H1 (cell line): ENCODE data around the gene CRYBB1. TPM values are rescaled to one million over a fixed set of nuclear protein-coding genes. Genes with fewer than 3 reads are reported as not detected.

ENCODE experiments used
- CTCF ChIA-PET: fragments of 300-600 bp; sonication (Branson Sonifier 250); formaldehyde crosslinking; loops from one replicate; lab custom pipeline; 2021; ENCODE audit not compliant: partially characterized antibody; lab: Charles Lee
- POLR2A ChIA-PET: fragments of 300-600 bp; sonication (Branson Sonifier 250); formaldehyde crosslinking; loops from one replicate; lab custom pipeline; 2021; ENCODE audit warnings: inconsistent platforms; ENCODE audit not compliant: partially characterized antibody; lab: Charles Lee
- DNase-seq, 2 experiments: peaks; one replicate each; pipeline versions ENCODE4 v3.0.0 to v3.0.0-alpha.2; 2010 to 2022; ENCODE audit warnings: low spot score in 2 of 2, low read depth in 1 of 2, mixed read lengths in 1 of 2
- FAIRE-seq: peaks from 2 replicates; lab custom pipeline; 2011; peaks lifted over from hg19 to GRCh38; lab: Jason Lieb, UNC
- H2AFZ ChIP-seq: 2 replicates; pipeline ENCODE4 v1.8.1; 2012; ENCODE audit warnings: low read length, inconsistent platforms
- H2AK5ac ChIP-seq: 2 replicates; pipeline ENCODE4 v1.6.1; 2013; ENCODE audit warnings: low read depth, low read length
- H2BK120ac ChIP-seq: replicated peaks from 2 replicates; pipeline ENCODE3; 2013; ENCODE audit warnings: low read depth, low read length, inconsistent platforms
- H2BK12ac ChIP-seq: 2 replicates; pipeline ENCODE4 v1.6.1; 2013; ENCODE audit warnings: low read depth, low read length
- H2BK15ac ChIP-seq: 2 replicates; pipeline ENCODE4 v1.6.1; 2013; ENCODE audit warnings: low read length
- H2BK20ac ChIP-seq: 2 replicates; pipeline ENCODE4 v1.6.1; 2013; ENCODE audit warnings: low read length
- H2BK5ac ChIP-seq: 2 replicates; pipeline ENCODE4 v1.6.1; 2013; ENCODE audit warnings: low read depth, low read length
- H3K14ac ChIP-seq: 2 replicates; pipeline ENCODE4 v1.6.1; 2013; ENCODE audit warnings: inconsistent platforms; ENCODE audit not compliant: insufficient read length
- H3K18ac ChIP-seq: 2 replicates; pipeline ENCODE4 v1.6.1; 2013; ENCODE audit warnings: low read length; ENCODE audit errors: extremely low read depth
- H3K23ac ChIP-seq: 2 replicates; pipeline ENCODE4 v1.6.1; 2013; ENCODE audit warnings: inconsistent platforms; ENCODE audit not compliant: insufficient read length
- H3K23me2 ChIP-seq: 2 replicates; pipeline ENCODE4 v1.6.1; 2013; ENCODE audit warnings: low read depth, low read length
- H3K27ac ChIP-seq: 2 replicates; pipeline ENCODE4 v1.6.1; 2011; ENCODE audit warnings: low read depth, low read length, inconsistent platforms
- H3K27me3 ChIP-seq, 4 experiments: replicated peaks in 1 of 4; 1 replicate in 1 of 4; 2 replicates in 3 of 4; pipeline versions ENCODE4 v1.6.1 to v1.8.1; 2011 to 2013; ENCODE audit warnings: low read length in 3 of 4, mild to moderate bottlenecking in 3 of 4, inconsistent platforms in 2 of 4, mixed read lengths in 2 of 4, moderate library complexity in 1 of 4; ENCODE audit not compliant: control insufficient read depth in 3 of 4, insufficient read depth in 3 of 4; ENCODE audit errors: extremely low read depth in 1 of 4
- H3K36me3 ChIP-seq, 4 experiments: 2 replicates each; pipeline versions ENCODE4 v1.6.1 to v1.8.1; 2011 to 2013; ENCODE audit warnings: mild to moderate bottlenecking in 4 of 4, low read length in 3 of 4, moderate library complexity in 2 of 4, control low read depth in 1 of 4, inconsistent platforms in 1 of 4; ENCODE audit not compliant: insufficient read depth in 4 of 4, control insufficient read depth in 2 of 4
- H3K4ac ChIP-seq: replicated peaks from 2 replicates; pipeline ENCODE3; 2013; ENCODE audit warnings: low read length, low read depth, mixed read lengths, inconsistent platforms; ENCODE audit not compliant: insufficient read length
- H3K4me1 ChIP-seq, 4 experiments: replicated peaks in 1 of 4; 1 replicate in 1 of 4; 2 replicates in 3 of 4; pipeline versions ENCODE4 v1.6.1 to v1.8.1; 2011 to 2013; ENCODE audit warnings: low read length in 3 of 4, inconsistent platforms in 2 of 4, mixed read lengths in 1 of 4; ENCODE audit not compliant: insufficient read depth in 4 of 4, control insufficient read depth in 3 of 4
- H3K4me2 ChIP-seq, 2 experiments: 2 replicates each; pipeline versions ENCODE4 v1.6.1 to v1.8.1; 2011 to 2013; ENCODE audit warnings: low read depth in 2 of 2, low read length in 2 of 2, control low read depth in 1 of 2, inconsistent platforms in 1 of 2, mild to moderate bottlenecking in 1 of 2; ENCODE audit not compliant: insufficient read depth in 1 of 2
- H3K4me3 ChIP-seq, 4 experiments: fragments of 200-600, 300-600 bp in 1 of 4; sonication (generic), shearing (Covaris generic), sonication (Bioruptor Twin) in 1 of 4; 2 replicates each; pipeline versions ENCODE4 v1.5.1 to v1.8.1; 2011 to 2016; ENCODE audit warnings: low read length in 4 of 4, low read depth in 3 of 4, control low read depth in 2 of 4, inconsistent platforms in 2 of 4, mild to moderate bottlenecking in 2 of 4, mixed read lengths in 1 of 4, moderate library complexity in 1 of 4; ENCODE audit not compliant: insufficient read depth in 2 of 4; ENCODE audit errors: extremely low read depth in 1 of 4
- H3K56ac ChIP-seq: replicated peaks from 2 replicates; pipeline ENCODE3; 2013; ENCODE audit warnings: low read depth, mild to moderate bottlenecking, mixed read lengths, low read length, inconsistent platforms; ENCODE audit not compliant: insufficient read length
- H3K79me1 ChIP-seq: 2 replicates; pipeline ENCODE4 v1.6.1; 2013; ENCODE audit warnings: low read depth, low read length, control low read depth
- H3K79me2 ChIP-seq, 2 experiments: 2 replicates each; pipeline versions ENCODE4 v1.6.1 to v1.8.1; 2012 to 2013; ENCODE audit warnings: low read length in 2 of 2, mild to moderate bottlenecking in 2 of 2, inconsistent platforms in 1 of 2; ENCODE audit not compliant: insufficient read depth in 2 of 2, control insufficient read depth in 1 of 2
- H3K9ac ChIP-seq, 4 experiments: replicated peaks in 1 of 4; 1 replicate in 1 of 4; 2 replicates in 3 of 4; pipeline versions ENCODE4 v1.6.1 to v1.8.1; 2011 to 2013; ENCODE audit warnings: low read depth in 3 of 4, low read length in 3 of 4, control low read depth in 2 of 4, mild to moderate bottlenecking in 2 of 4, moderate library complexity in 2 of 4, inconsistent platforms in 1 of 4; ENCODE audit errors: extremely low read depth in 1 of 4
- H3K9me3 ChIP-seq, 2 experiments: 2 replicates each; pipeline versions ENCODE4 v1.6.1 to v1.8.1; 2012 to 2013; ENCODE audit warnings: mild to moderate bottlenecking in 2 of 2, moderate library complexity in 2 of 2, control low read depth in 1 of 2, inconsistent platforms in 1 of 2, low read depth in 1 of 2, low read length in 1 of 2, mixed read lengths in 1 of 2; ENCODE audit not compliant: insufficient read depth in 2 of 2
- H4K20me1 ChIP-seq, 2 experiments: replicated peaks in 1 of 2; 2 replicates each; pipeline versions ENCODE3 to v1.8.1; 2011 to 2013; ENCODE audit warnings: inconsistent platforms in 2 of 2, low read length in 2 of 2, mild to moderate bottlenecking in 1 of 2; ENCODE audit not compliant: insufficient read depth in 2 of 2, control insufficient read depth in 1 of 2
- H4K5ac ChIP-seq: 2 replicates; pipeline ENCODE4 v1.6.1; 2013; ENCODE audit warnings: low read length, low read depth, mixed read lengths, inconsistent platforms; ENCODE audit not compliant: insufficient read length
- H4K8ac ChIP-seq: 2 replicates; pipeline ENCODE4 v1.8.0; 2013; ENCODE audit warnings: mild to moderate bottlenecking, moderate library complexity, low read length, inconsistent platforms; ENCODE audit not compliant: insufficient read depth; ENCODE audit errors: extremely low read depth
- H4K91ac ChIP-seq: replicated peaks from 2 replicates; pipeline ENCODE3; 2013; ENCODE audit warnings: low read length, mixed read lengths, inconsistent platforms; ENCODE audit not compliant: insufficient read length
- BCL11A ChIP-seq, 2 experiments: IDR thresholded peaks; one replicate each; pipeline ENCODE4 v1.6.1; 2011; ENCODE audit warnings: low read depth in 2 of 2, low read length in 2 of 2, mild to moderate bottlenecking in 2 of 2
- CBX8 ChIP-seq: fragments of 300-800, 300-1000 bp; sonication (generic); IDR thresholded peaks from 2 replicates; pipeline ENCODE4 v1.7.1; 2016; ENCODE audit warnings: low read depth, low read length, borderline replicate concordance
- FOSL1 ChIP-seq: IDR thresholded peaks from 2 replicates; pipeline ENCODE4 v1.6.1; 2011; ENCODE audit warnings: mild to moderate bottlenecking, low read depth, low read length, moderate library complexity; ENCODE audit not compliant: insufficient read depth
- HDAC2 ChIP-seq, 2 experiments: fragments of 300-600 bp in 1 of 2; sonication (generic) in 1 of 2; IDR thresholded peaks; 2 replicates each; pipeline ENCODE4 v1.6.1; 2011 to 2012; ENCODE audit warnings: low read depth in 2 of 2, low read length in 2 of 2, mild to moderate bottlenecking in 2 of 2, moderate library complexity in 2 of 2, borderline replicate concordance in 1 of 2, inconsistent platforms in 1 of 2
- POLR2A ChIP-seq, 2 experiments: IDR thresholded peaks; 1 replicate in 1 of 2; 2 replicates in 1 of 2; pipeline ENCODE4 v1.6.1; 2011; ENCODE audit warnings: low read depth in 2 of 2, low read length in 2 of 2, mild to moderate bottlenecking in 2 of 2; ENCODE audit errors: control extremely low read depth in 1 of 2
- SAP30 ChIP-seq: fragments of 300-600 bp; sonication (generic); IDR thresholded peaks from 2 replicates; pipeline ENCODE4 v1.7.1; 2012; ENCODE audit warnings: low read length, moderate library complexity, mild to moderate bottlenecking, inconsistent platforms; ENCODE audit not compliant: insufficient read depth, insufficient replicate concordance
- SIRT6 ChIP-seq: IDR thresholded peaks from one replicate; pipeline ENCODE4 v1.7.1; 2012; ENCODE audit warnings: low read length, inconsistent platforms
- SP1 ChIP-seq: IDR thresholded peaks from 2 replicates; pipeline ENCODE4 v1.6.1; 2011; ENCODE audit warnings: low read depth, low read length
- SUZ12 ChIP-seq: fragments of 200-600 bp; sonication (generic); IDR thresholded peaks from 2 replicates; pipeline ENCODE4 v1.6.1; 2012; ENCODE audit warnings: mild to moderate bottlenecking, inconsistent platforms, low read length, moderate library complexity, mixed read lengths
- WGBS, 2 experiments: shearing (Covaris generic) in 1 of 2; methylation state at CpG; one replicate each; pipeline versions ENCODE4 v1.1.6 to v1.1.7; 2013 to 2015; ENCODE audit warnings: low lambda C conversion rate in 2 of 2, mixed read lengths in 2 of 2, inconsistent platforms in 1 of 2, low coverage in 1 of 2, missing lambda C conversion rate in 1 of 2; ENCODE audit not compliant: insufficient replicate concordance in 2 of 2, insufficient coverage in 1 of 2, insufficient read length in 1 of 2; ENCODE audit errors: extremely low coverage in 1 of 2, missing lambda C conversion rate in 1 of 2; 5-methylcytosine and 5-hydroxymethylcytosine counted together
- polyA plus RNA-seq, 7 experiments: library from polyadenylated mRNA; depleted of rRNA in 3 of 7; stranded (reverse) in 5 of 7; unstranded in 2 of 7; fragments of >200 nt in 5 of 7; fragments of 200-250 nt in 2 of 7; gene quantifications; 1 replicate in 5 of 7; 2 replicates in 1 of 7; 4 replicates in 1 of 7; pipeline versions ENCODE4 v1.2.1 to v1.2.3, GENCODE V29; 2011 to 2013; ENCODE audit warnings: missing spikeins in 2 of 7, mixed read lengths in 2 of 7
- total RNA-seq: library from RNA; stranded (reverse); fragmentation: NEBNext Ultra II Directional; extraction: Animal tissue kit (Norgen Biotek cat#: 25700); gene quantifications from 2 replicates; pipeline ENCODE4 v1.2.1, GENCODE V29; 2021

Gene CRYBB1
- total and polyA plus RNA-seq, 2 of the 8 experiments (the other 6 are each of a cell fraction or from before 2014, with no cell fraction given), result 1.7 to 6.0 TPM

DNA sequence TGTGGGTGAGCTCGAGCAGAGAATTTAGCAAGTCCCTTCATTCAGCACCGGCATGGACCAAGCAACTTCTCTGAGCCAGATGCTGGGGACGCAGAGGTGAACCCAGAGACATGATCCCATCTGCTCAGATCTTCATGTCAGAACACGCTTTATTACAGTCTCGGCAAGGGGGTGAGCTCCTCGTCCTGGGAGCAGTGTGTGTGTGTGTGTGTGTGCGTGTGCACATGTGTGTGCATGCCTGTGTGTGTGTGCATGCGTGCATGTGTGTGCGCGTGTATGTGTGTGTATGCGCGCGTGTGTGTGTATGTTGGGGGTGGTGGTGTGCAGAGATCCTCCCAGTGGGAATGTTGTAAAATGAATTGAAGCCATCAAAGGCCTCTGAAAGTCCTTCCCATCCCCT lies 49.3 kb upstream of the CRYBB1 start:
- Histone ChIP-seq H3K9ac (no peak overlapping the region), H3K23me2 (0 out of 2 replicates have a peak, but pooled peaks cover under 1% of the 10 kb centered on the region), H3K56ac (no peak overlapping the region), H2BK12ac (no peak overlapping the region), H4K5ac (no peak overlapping the region), H4K8ac (no peak overlapping the region), H4K91ac (no peak overlapping the region), H3K18ac (no peak overlapping the region), H3K79me1 (peaks cover 9% of the 10 kb centered on the region; the same call in 1 of the 2 replicates), H3K9me3 (no peaks in the 10 kb centered on the region), H3K14ac (no peak overlapping the region), H3K4ac (no peak overlapping the region), H3K23ac (no peak overlapping the region), H3K27me3 (no peaks in the 10 kb centered on the region), H3K36me3 (peaks cover 15 to 45% (median 28%) of the 10 kb centered on the region in 4 experiments), H3K27ac (no peak overlapping the region), H2BK15ac (peak overlapping the region; percentile 0; the same call in 1 of the 2 replicates), H2BK120ac (no peak overlapping the region), H2AK5ac (no peak overlapping the region), H3K4me3 (no peak overlapping the region), H2BK5ac (no peak overlapping the region), H2AFZ (no peak overlapping the region), H3K4me2 (no peak overlapping the region), H3K4me1 (peaks cover 2 to 15% (median 8%) of the 10 kb centered on the region in 4 experiments; a peak in 6 of 7 replicates), H3K79me2 (peaks cover 0 to 23% of the 10 kb centered on the region in 2 experiments; a peak in 2 of 4 replicates), H2BK20ac (no peak overlapping the region), H4K20me1 (no peaks in the 10 kb centered on the region)
- no peak for DNase-seq
- CTCF ChIA-PET, result interaction anchor here (0.6 to 6.5 kb wide), 8 partner anchors 10 to 269 kb away, joined by 3 to 38 read pairs (median 4); partner anchors contain the start of genes HPS4, MIAT and SRRD
- 89% methylated on average over 13 of the region's 13 CpGs; no CpG with 5 or more reads in 1 of the 2 experiments for WGBS, 2 experiments
- FAIRE-seq, result no peak
- POLR2A ChIA-PET, result interaction anchor here (2.4 to 2.8 kb wide), 2 partner anchors 10 to 160 kb away, joined by 9 to 14 read pairs; partner anchors contain the start of gene MIAT
- TF ChIP-seq POLR2A (IDR thresholded peaks at IDR 0.05; ENCODE audit: control extremely low read depth in 1 of 2, low read depth in 2 of 2, low read length in 2 of 2) (no peak), SAP30 (no peak), SUZ12 (no peak), CBX8 (no peak), BCL11A (IDR thresholded peaks at IDR 0.05; ENCODE audit: low read depth in 2 of 2, low read length in 2 of 2) (no peak), HDAC2 (IDR thresholded peaks at IDR 0.05; ENCODE audit: borderline replicate concordance in 1 of 2, low read depth in 2 of 2, low read length in 2 of 2) (no peak), SIRT6 (no peak), SP1 (no peak), FOSL1 (no peak)
